Right forelimb (tissue), 1 donor: ENCODE results near the gene NOM1.

Experiments
- DNase-seq: peaks from one replicate; pipeline ENCODE4 v3.0.0-alpha.2; 2018

Gene NOM1

DNA sequence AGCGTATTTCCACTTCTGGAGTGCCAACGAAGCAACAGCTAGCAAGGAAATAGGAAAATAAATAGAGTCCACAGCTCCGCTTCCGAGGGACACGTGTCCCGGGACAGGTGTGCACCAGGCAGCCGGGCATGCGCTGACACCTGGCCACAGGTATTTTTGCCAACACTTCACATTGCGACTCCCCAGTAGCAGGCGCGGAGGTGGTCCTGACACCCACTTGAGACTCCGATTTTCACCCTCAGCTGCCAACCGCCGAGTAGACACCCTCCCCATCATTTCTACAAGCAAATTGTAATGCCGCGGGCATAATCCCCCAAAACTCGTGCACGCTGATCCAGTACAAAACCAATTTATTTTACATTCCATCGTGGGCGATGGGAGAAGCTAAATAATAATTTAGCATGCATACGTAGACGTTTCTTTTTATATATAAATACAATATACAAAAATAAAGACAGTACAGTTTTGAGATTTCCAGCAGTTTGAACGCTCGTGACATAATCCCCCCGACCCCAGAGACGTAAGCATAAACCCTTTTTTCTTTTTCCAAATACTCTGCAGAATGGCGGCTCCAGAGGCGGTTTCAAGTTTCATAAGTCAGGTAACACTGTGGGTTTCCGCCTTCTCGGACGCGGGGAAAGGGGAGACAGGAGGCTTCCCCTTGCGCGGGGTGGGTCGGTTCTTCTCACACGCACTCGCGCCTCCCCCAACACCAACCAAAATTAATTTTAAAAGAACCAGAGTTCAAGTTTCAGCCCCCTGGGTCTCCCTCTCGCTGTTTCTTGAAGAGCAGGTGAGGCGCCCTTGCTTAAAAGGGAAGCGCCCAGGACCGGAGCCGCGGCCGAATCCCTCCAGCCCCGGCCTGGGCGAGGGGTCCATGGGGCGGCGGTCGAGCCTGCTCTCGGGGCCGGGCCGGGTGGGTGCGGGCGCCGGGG is 55.3 kb downstream of the NOM1 start:
- DNase-seq = peak; percentile 29

GRCh38 chr7:157005456-157006204 is 56.1 kb downstream of the NOM1 start:
- DNase-seq = peak; percentile 30

GRCh38 chr7:157006205-157006747 is 56.8 kb downstream of the NOM1 start:
- peak; percentile 20 for DNase-seq

- peak; percentile 22 for DNase-seq
Observed at GRCh38 chr7:157006829-157007469, 57.4 kb downstream of the NOM1 start.

- peak; percentile 22 for DNase-seq
Observed at GRCh38 chr7:157007470-157008066, 58.1 kb downstream of the NOM1 start.

DNA sequence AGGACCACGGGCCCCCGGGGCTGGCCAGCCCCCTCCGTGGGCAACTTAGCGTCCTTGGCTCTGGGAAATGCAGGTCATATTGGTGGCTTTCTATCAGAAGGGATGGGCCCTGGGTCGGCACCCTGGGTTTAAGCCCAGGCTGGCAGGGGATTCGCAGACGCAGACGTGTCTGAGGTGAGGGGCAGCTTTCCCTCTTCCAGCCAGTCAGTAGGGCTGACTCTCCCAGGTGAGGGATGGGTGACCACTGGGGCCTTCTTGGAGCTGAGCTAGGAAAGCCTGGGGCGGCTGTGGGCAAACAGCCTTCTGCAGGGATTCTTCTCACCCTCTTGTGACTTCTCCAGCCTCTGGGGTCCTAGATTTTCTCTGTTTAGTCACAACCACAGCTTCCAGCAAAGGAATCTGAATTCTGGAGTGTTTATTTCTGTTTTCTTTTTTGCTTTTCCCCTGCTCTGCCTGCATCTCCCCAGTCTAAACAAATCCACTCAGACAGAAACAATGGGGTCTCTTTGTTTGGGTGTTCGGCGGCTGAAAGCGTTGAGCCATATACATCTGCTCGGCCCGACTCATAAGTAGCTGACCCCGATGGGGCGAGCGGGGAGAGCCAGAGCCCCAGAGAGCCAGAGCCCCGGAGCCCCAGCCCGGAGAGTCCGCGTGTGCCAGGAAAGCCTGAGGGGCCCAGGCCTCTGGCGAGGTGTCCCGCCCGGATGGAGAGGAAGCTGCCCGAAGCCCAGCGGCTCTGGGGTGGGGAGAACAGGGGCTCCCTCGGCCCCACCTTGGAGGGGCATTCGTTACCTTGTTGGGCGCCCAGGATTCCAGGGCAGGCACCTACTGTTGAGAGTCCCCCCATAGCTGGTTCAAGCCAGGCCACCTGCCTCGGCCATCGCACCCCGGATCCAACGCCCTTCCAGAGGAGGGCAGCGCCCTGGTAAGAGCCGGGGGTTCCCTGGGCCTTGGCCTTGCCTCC is 59.0 kb downstream of the NOM1 start:
- DNase-seq = peak; percentile 39

GRCh38 chr7:157009170-157009777 is 59.8 kb downstream of the NOM1 start:
- DNase-seq = peak; percentile 33

DNA sequence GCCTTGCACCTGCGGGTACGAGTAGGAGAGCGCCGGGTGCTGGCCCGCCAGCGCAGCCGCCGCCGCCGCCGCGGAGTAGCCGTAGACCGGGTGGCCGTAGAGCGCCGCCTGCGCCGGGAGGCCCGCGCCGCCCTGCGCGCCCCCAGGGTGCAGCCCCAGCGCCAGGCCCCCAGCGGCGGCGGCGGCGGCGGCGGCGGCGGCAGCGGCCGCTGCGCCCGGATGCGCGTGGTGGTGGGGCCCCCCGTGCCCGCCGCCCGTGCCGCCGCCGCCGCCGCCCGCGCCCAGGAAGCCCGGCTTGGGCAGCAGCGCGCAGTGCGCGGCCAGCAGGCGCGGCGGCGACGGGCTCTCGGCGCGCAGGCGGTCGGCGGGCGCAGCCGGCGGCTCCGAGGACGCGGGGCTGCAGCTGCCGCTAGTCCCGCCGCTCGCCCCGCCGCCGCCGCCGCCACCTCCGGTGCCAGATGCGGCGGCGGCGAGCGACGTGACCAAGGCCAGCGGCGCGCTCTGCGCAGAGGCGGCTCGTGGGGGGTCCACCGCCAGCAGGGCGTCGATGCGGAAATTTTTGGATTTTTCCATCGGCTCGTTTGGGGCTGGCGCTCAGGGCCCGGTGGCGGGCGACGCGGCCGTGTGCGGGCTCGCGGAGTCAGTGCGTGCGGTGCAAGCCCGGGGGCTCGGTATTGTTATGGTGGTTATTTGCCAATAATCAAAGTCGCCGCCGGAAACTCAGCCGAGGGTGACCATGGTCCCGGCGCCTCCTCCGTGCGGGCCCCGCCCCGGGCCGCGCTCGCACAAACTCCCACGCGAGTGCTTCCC is 60.5 kb downstream of the NOM1 start:
- DNase-seq = no peak

GRCh38 chr7:157010588-157011332 is 61.2 kb downstream of the NOM1 start, which contains the start of gene MNX1:
TSS of gene MNX1 (minus strand) at chr7:157010663. CDS start at chr7:157010350, 313 bp downstream.
- DNase-seq = peak; percentile 65

GRCh38 chr7:157011333-157012112 is 62.0 kb downstream of the NOM1 start:
- peak; percentile 37 for DNase-seq

- DNase-seq = peak; percentile 26
Observed at GRCh38 chr7:157012113-157012547, 62.6 kb downstream of the NOM1 start.

DNA sequence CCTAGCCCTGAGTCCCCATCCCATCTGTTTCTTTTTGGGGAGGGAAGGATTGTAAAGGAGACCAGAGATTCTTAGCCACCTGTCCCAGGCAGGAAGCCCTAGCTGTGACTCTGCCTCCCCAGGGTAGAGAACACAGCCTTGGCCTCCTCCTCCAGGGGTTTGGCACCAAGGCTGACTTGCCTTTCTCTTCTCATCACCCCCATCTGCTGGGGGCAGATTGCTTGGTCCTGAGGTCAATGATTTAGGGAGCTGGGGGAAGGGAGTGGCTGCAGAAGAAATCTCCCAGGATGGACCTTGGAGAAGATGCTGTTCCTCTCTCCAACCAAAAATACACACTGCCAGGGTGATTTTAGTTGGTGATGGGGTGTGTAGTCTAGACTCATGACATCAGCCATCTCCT is 63.6 kb downstream of the NOM1 start:
- DNase-seq = no peak

GRCh38 chr7:157013602-157014549 is 64.4 kb downstream of the NOM1 start:
- DNase-seq = no peak

GRCh38 chr7:157014635-157015555 is 65.4 kb downstream of the NOM1 start:
- DNase-seq = no peak

GRCh38 chr7:157016024-157016351 is 66.5 kb downstream of the NOM1 start:
- no peak for DNase-seq
